ENCODE data around the gene AHI1. TPM values are rescaled to one million over a fixed set of nuclear protein-coding genes. Genes with fewer than 3 reads are reported as not detected.

Gene AHI1
- total RNA-seq, 2 experiments from 2014 or later: 21.1 to 27.5 TPM

DNA sequence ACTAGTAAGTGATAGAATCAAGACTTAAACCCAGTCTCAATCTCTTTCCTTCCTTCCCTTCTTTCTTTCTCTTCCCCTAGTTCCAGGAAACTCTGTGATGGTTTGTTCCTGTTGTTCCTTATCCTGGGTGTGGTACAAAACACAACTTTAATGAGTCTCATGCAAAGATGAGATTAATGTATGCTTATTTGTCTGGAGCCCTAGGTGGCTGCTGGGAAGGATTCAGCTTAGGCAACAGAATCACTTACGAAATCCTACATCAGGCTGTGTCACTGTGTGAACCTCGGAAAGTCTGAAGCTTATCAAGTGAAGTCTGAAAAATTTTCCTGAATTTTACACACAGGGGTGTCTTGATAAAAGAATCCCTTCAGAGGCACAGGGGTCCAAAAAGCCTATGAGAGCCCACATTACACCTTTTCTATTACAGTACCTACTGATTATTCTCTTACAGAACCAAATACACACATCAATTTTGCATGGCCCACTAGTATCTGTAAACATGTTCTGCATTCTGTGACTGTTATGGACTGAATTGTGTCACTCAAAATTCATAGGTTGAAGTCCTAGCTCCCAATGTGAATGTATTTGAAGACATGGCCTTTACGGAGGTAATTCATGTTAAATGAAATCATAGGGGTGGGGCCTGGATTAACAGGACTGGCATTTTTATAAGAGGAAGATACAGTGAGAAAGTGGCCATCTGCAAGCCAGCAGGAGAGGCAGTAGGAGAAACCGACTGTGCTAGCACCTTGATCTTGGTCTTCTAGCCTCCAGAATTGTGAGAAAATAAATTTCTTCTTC, 171.7 kb downstream of the AHI1 start:
- H3K9me3 Mint-ChIP-seq: no peaks in the 10 kb centered on the region
- Histone ChIP-seq H3K9me3 (ENCODE audit: control insufficient read depth in 1 of 2, insufficient read depth in 1 of 2, low read length in 2 of 2) (no peaks in the 10 kb centered on the region), H3K36me3 (ENCODE audit: insufficient read depth, low read length) (no peaks in the 10 kb centered on the region), H3K4me1 (ENCODE audit: insufficient read depth, low read length) (no peaks in the 10 kb centered on the region), H3K4me3 (ENCODE audit: low read length) (no peak overlapping the region), H3K27ac (ENCODE audit: low read depth in 1 of 2, low read length in 2 of 2) (no peak overlapping the region), H3K27me3 (ENCODE audit: control insufficient read depth in 1 of 2, insufficient read depth in 2 of 2, low read length in 2 of 2) (no peaks in the 10 kb centered on the region)
- H3K27me3 Mint-ChIP-seq: no peaks in the 10 kb centered on the region
- TF ChIP-seq, protein P1, sequence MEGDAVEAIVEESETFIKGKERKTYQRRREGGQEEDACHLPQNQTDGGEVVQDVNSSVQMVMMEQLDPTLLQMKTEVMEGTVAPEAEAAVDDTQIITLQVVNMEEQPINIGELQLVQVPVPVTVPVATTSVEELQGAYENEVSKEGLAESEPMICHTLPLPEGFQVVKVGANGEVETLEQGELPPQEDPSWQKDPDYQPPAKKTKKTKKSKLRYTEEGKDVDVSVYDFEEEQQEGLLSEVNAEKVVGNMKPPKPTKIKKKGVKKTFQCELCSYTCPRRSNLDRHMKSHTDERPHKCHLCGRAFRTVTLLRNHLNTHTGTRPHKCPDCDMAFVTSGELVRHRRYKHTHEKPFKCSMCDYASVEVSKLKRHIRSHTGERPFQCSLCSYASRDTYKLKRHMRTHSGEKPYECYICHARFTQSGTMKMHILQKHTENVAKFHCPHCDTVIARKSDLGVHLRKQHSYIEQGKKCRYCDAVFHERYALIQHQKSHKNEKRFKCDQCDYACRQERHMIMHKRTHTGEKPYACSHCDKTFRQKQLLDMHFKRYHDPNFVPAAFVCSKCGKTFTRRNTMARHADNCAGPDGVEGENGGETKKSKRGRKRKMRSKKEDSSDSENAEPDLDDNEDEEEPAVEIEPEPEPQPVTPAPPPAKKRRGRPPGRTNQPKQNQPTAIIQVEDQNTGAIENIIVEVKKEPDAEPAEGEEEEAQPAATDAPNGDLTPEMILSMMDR (IDR thresholded peaks at IDR 0.05): no peak
- H3K4me1 Mint-ChIP-seq (ENCODE audit: low read depth): no peaks in the 10 kb centered on the region
- no peaks in the 10 kb centered on the region for H3K36me3 Mint-ChIP-seq (ENCODE audit: low read depth)
- ATAC-seq (ENCODE audit: poor library complexity) (no peak), DNase-seq (no peak)
- H3K4me3 Mint-ChIP-seq: no peak overlapping the region
- POLR2A ChIA-PET: no interaction called here
- CTCF ChIA-PET: no interaction called here
- H3K27ac Mint-ChIP-seq: no peak overlapping the region
- intact Hi-C loops (cut with DNase I, micrococcal nuclease): no loop called here

DNA sequence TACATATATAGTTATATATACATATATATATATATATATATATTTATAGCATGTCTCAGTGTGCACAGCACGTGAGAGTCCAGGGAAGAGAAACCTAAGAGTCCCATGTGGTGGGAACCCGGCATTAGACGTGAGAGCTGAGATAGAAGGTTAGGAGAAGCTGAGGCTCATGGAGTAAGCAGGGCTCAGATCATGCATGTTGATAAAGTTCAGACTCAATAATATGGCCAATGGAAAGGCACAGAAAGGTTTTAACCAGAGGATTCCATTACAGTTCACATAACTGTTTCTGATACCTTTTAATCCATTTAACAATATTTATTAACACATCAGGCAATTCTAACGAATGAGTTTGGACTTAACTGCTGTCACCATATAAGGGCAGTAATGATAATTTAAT, 173.0 kb downstream of the AHI1 start:
- POLR2A ChIA-PET: no interaction called here
- CTCF ChIA-PET: no interaction called here
- no peak overlapping the region for H3K4me3 Mint-ChIP-seq
- H3K27ac ChIP-seq (ENCODE audit: low read depth in 1 of 2, low read length in 2 of 2): no peak overlapping the region
- DNase-seq: no peak
- no peaks in the 10 kb centered on the region for H3K36me3 Mint-ChIP-seq (ENCODE audit: low read depth)
- H3K36me3 ChIP-seq (ENCODE audit: insufficient read depth, low read length): no peaks in the 10 kb centered on the region
- no peaks in the 10 kb centered on the region for H3K9me3 Mint-ChIP-seq
- H3K9me3 ChIP-seq (ENCODE audit: control insufficient read depth in 1 of 2, insufficient read depth in 1 of 2, low read length in 2 of 2): no peaks in the 10 kb centered on the region
- no peaks in the 10 kb centered on the region for H3K4me1 ChIP-seq (ENCODE audit: insufficient read depth, low read length)
- TF ChIP-seq, protein P1 (IDR thresholded peaks at IDR 0.05): no peak
- no peaks in the 10 kb centered on the region for H3K4me1 Mint-ChIP-seq (ENCODE audit: low read depth)
- H3K27ac Mint-ChIP-seq: no peak overlapping the region
- ATAC-seq (ENCODE audit: poor library complexity): no peak
- no peak overlapping the region for H3K4me3 ChIP-seq (ENCODE audit: low read length)
- no peaks in the 10 kb centered on the region for H3K27me3 ChIP-seq (ENCODE audit: control insufficient read depth in 1 of 2, insufficient read depth in 2 of 2, low read length in 2 of 2)
- no peaks in the 10 kb centered on the region for H3K27me3 Mint-ChIP-seq
- intact Hi-C loops (cut with DNase I, micrococcal nuclease): no loop called here

DNA sequence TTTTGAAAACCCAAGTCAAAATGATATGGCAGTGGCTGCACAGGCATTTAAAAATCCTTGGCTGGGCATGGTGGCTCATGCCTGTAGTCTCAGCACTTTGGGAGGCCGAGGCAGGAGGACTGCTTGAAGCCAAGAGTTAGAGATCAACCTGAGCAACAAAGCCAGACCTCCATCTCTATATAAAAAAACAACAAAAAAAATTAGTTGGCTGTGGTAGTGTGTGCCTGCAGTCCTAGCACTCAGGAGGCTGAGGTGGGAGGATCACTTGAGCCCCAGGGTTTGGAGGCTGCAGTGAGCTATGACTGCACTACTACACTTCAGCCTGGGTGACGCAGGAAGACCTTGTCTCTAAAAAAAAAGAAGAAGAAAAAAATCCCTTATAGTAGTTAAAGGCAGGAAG, 173.6 kb downstream of the AHI1 start:
- no peaks in the 10 kb centered on the region for H3K9me3 Mint-ChIP-seq
- DNase-seq: no peak
- Histone ChIP-seq H3K36me3 (ENCODE audit: insufficient read depth, low read length) (no peaks in the 10 kb centered on the region), H3K27ac (ENCODE audit: low read depth in 1 of 2, low read length in 2 of 2) (no peak overlapping the region), H3K9me3 (ENCODE audit: control insufficient read depth in 1 of 2, insufficient read depth in 1 of 2, low read length in 2 of 2) (no peaks in the 10 kb centered on the region), H3K27me3 (ENCODE audit: control insufficient read depth in 1 of 2, insufficient read depth in 2 of 2, low read length in 2 of 2) (no peaks in the 10 kb centered on the region), H3K4me3 (ENCODE audit: low read length) (no peak overlapping the region), H3K4me1 (ENCODE audit: insufficient read depth, low read length) (no peaks in the 10 kb centered on the region)
- no peaks in the 10 kb centered on the region for H3K36me3 Mint-ChIP-seq (ENCODE audit: low read depth)
- ChIA-PET CTCF (no interaction called here), POLR2A (no interaction called here)
- no peaks in the 10 kb centered on the region for H3K27me3 Mint-ChIP-seq
- no peak overlapping the region for H3K4me3 Mint-ChIP-seq
- no peak overlapping the region for H3K27ac Mint-ChIP-seq
- ATAC-seq (ENCODE audit: poor library complexity): no peak
- intact Hi-C loops (cut with DNase I, micrococcal nuclease): no loop called here
- TF ChIP-seq, protein P1 (IDR thresholded peaks at IDR 0.05): no peak
- no peaks in the 10 kb centered on the region for H3K4me1 Mint-ChIP-seq (ENCODE audit: low read depth)

Data from CD4-positive, alpha-beta T cell (primary cell).